Chondrocyte (in vitro differentiated cells): ENCODE results near the gene BAIAP2. TPM values are rescaled to one million over a fixed set of nuclear protein-coding genes. Genes with fewer than 3 reads are reported as not detected.

Experiments used
- DNase-seq: peaks from one replicate; pipeline ENCODE4 v3.0.0; 2021; ENCODE audit warnings: mixed read lengths, low spot score
- H3K27ac Mint-ChIP-seq: one replicate; pipeline ENCODE4 v1.8.0; 2021; ENCODE audit warnings: mild to moderate bottlenecking, moderate library complexity, mixed read lengths; ENCODE audit not compliant: unreplicated experiment
- H3K27me3 Mint-ChIP-seq: 2 replicates; pipeline ENCODE4 v1.8.0; 2021; ENCODE audit warnings: low read depth, mixed read lengths
- H3K36me3 Mint-ChIP-seq: 2 replicates; pipeline ENCODE4 v1.8.0; 2021; ENCODE audit warnings: low read depth, mixed read lengths
- H3K4me1 Mint-ChIP-seq: 2 replicates; pipeline ENCODE4 v1.8.0; 2021; ENCODE audit warnings: low read depth, mild to moderate bottlenecking, mixed read lengths
- H3K4me3 Mint-ChIP-seq: one replicate; pipeline ENCODE4 v1.8.0; 2021; ENCODE audit warnings: mild to moderate bottlenecking, moderate library complexity, mixed read lengths; ENCODE audit not compliant: unreplicated experiment
- H3K9me3 Mint-ChIP-seq: 2 replicates; pipeline ENCODE4 v1.8.0; 2021; ENCODE audit warnings: low read depth, mixed read lengths
- total RNA-seq: library from RNA; stranded (reverse); gene quantifications from 3 replicates; pipeline ENCODE4 v1.2.1, GENCODE V29; 2021
- TF ChIP-seq, protein P1 (sequence below): fragments of 200-600 bp; sonication (generic); IDR thresholded peaks from 2 replicates; pipeline ENCODE4 v1.5.0; 2021; ENCODE audit warnings: antibody characterized with exemption, mild to moderate bottlenecking, moderate library complexity

BAIAP2 gene
- total RNA-seq, 1 donor from 2014 or later = 29.5 TPM

DNA sequence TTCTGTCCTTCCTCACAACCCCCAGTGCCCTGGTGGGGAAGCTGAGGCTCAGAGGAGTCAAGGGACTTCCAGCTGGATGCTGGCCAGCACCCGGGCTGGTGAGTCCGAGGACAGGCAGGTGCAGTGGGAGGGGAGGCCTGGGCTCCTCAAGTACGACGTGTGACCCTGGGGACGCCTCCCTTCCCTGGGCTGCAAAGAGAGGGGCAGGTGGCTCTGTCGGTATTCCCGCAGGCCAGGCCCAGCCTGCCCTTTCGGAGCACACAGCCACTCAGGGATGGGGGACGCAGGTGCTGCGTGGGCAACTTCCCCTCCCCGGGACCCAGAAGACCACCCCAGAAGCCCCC is 97.2 kb downstream of the BAIAP2 start:
- H3K36me3 Mint-ChIP-seq = no peaks in the 10 kb centered on the region
- no peak for DNase-seq
- no peaks in the 10 kb centered on the region for H3K9me3 Mint-ChIP-seq
- H3K4me3 Mint-ChIP-seq = no peak overlapping the region
- TF ChIP-seq, protein P1, sequence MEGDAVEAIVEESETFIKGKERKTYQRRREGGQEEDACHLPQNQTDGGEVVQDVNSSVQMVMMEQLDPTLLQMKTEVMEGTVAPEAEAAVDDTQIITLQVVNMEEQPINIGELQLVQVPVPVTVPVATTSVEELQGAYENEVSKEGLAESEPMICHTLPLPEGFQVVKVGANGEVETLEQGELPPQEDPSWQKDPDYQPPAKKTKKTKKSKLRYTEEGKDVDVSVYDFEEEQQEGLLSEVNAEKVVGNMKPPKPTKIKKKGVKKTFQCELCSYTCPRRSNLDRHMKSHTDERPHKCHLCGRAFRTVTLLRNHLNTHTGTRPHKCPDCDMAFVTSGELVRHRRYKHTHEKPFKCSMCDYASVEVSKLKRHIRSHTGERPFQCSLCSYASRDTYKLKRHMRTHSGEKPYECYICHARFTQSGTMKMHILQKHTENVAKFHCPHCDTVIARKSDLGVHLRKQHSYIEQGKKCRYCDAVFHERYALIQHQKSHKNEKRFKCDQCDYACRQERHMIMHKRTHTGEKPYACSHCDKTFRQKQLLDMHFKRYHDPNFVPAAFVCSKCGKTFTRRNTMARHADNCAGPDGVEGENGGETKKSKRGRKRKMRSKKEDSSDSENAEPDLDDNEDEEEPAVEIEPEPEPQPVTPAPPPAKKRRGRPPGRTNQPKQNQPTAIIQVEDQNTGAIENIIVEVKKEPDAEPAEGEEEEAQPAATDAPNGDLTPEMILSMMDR = no peak
- H3K27ac Mint-ChIP-seq = no peak overlapping the region
- H3K27me3 Mint-ChIP-seq = peaks cover 4% of the 10 kb centered on the region
- no peaks in the 10 kb centered on the region for H3K4me1 Mint-ChIP-seq

- DNase-seq = no peak
- no peak overlapping the region for H3K4me3 Mint-ChIP-seq
- no peaks in the 10 kb centered on the region for H3K4me1 Mint-ChIP-seq
- peaks cover 4% of the 10 kb centered on the region for H3K27me3 Mint-ChIP-seq
- no peaks in the 10 kb centered on the region for H3K9me3 Mint-ChIP-seq
- TF ChIP-seq, protein P1 = no peak
- no peaks in the 10 kb centered on the region for H3K36me3 Mint-ChIP-seq
- H3K27ac Mint-ChIP-seq = no peak overlapping the region
Observed at GRCh38 chr17:81132770-81133723, 98.1 kb downstream of the BAIAP2 start.

- TF ChIP-seq, protein P1 = no peak
- no peak for DNase-seq
- H3K36me3 Mint-ChIP-seq = no peaks in the 10 kb centered on the region
- H3K9me3 Mint-ChIP-seq = no peaks in the 10 kb centered on the region
- H3K4me3 Mint-ChIP-seq = no peak overlapping the region
- no peaks in the 10 kb centered on the region for H3K4me1 Mint-ChIP-seq
- no peak overlapping the region for H3K27ac Mint-ChIP-seq
- H3K27me3 Mint-ChIP-seq = peaks cover 4% of the 10 kb centered on the region
Observed at GRCh38 chr17:81134064-81134781, 99.3 kb downstream of the BAIAP2 start.

DNA sequence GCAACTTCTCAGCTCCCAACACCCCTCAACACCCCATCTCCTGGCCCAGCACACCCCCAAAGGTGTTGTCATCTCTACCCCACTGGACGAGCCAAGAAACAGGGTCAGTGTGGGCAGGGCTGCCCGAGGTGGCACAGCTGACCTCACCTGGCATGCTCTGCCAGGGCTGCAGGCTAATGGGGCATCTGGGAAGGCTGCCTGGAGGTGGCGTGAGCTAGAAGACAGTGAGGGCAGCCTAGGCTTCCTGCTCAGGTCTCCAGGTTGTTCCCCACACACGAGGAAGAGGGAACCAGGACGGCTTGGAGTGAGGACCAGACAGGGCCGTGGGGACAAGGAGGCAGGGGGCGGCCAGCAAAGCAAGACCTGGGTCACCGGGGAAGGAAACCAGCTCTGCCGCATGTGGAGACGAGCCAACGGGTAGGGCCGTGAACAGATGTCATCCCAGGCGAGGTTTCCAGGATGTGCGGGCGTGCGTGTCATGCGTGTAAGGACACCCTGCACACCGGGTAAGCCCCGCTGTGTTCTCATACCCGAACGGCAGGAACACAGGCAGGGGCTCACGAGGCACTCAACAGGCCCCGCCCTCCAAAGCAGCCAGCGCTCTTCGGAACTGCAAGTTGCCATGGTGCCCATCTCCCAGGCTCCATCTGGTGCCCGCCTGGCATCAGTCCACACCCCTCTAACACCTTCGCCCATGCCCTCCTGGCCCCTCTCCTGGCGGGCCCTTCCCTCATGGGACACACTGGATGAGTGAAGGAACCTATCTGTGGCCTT is 100.7 kb downstream of the BAIAP2 start:
- H3K27ac Mint-ChIP-seq = no peak overlapping the region
- peaks cover 4% of the 10 kb centered on the region for H3K27me3 Mint-ChIP-seq
- no peaks in the 10 kb centered on the region for H3K4me1 Mint-ChIP-seq
- H3K36me3 Mint-ChIP-seq = no peaks in the 10 kb centered on the region
- H3K4me3 Mint-ChIP-seq = no peak overlapping the region
- no peak for DNase-seq
- TF ChIP-seq, protein P1 = no peak
- H3K9me3 Mint-ChIP-seq = no peaks in the 10 kb centered on the region

DNA sequence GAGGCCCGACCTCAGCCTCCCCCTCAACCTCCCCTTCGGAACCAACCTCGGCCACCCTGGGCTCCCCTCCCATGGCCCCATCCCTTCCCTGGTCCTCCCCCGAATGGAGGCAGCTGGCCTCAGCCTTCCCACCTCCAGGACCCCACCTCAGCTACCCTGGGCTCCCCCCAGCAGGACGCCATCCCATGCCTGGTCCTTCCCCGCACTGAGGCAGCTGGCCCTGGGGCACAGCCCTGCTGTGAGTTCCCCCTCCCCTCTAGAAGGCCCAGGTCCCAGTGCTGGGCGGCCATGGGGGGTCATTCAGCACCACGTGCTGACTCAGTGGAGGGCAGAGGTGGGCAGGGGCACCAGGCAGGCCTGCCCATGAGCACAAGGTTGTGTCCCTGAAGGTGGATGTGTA is 101.4 kb downstream of the BAIAP2 start:
- TF ChIP-seq, protein P1 = no peak

More for the DNA sequence above, 101.4 kb downstream of the BAIAP2 start:
- H3K36me3 Mint-ChIP-seq = no peaks in the 10 kb centered on the region
- peaks cover 4% of the 10 kb centered on the region for H3K27me3 Mint-ChIP-seq
- H3K4me3 Mint-ChIP-seq = no peak overlapping the region
- no peaks in the 10 kb centered on the region for H3K9me3 Mint-ChIP-seq
- H3K27ac Mint-ChIP-seq = no peak overlapping the region
- H3K4me1 Mint-ChIP-seq = no peaks in the 10 kb centered on the region
- DNase-seq = no peak
